K562 (cell line): ENCODE measurements around the gene DOCK4. TPM values are rescaled to one million over a fixed set of nuclear protein-coding genes. Genes with fewer than 3 reads are reported as not detected.
A peak's percentile ranks its signal among the peaks of the same experiment; 100 is the strongest.

ENCODE experiments used
- ADNP ChIP-seq: fragments of 200-800 bp; sonication (Bioruptor generic); IDR thresholded peaks from 2 replicates; pipeline ENCODE4 v1.6.1; 2016; ENCODE audit warnings: missing genetic modification characterization, missing compliant biosample characterization
- CBX5 ChIP-seq: IDR thresholded peaks from 2 replicates; pipeline ENCODE4 v1.6.1; 2014; ENCODE audit warnings: low read depth, borderline replicate concordance
- DACH1 ChIP-seq: fragments of 450-650 bp; IDR thresholded peaks from 2 replicates; pipeline ENCODE4 v1.6.1; 2018; ENCODE audit not compliant: partially characterized antibody
- GATA2 ChIP-seq: sonication (generic); formaldehyde crosslinking; IDR thresholded peaks from 2 replicates; pipeline ENCODE4 v1.4.0; 2020; ENCODE audit warnings: mild to moderate bottlenecking, missing genetic modification reagents
- GTF2A2 ChIP-seq: IDR thresholded peaks from 2 replicates; pipeline ENCODE4 v1.6.1; 2016; ENCODE audit warnings: mild to moderate bottlenecking, missing genetic modification characterization, missing compliant biosample characterization
- MCM3 ChIP-seq: fragments of 450-650 bp; IDR thresholded peaks from 2 replicates; pipeline ENCODE4 v1.6.1; 2016
- MCM5 ChIP-seq: fragments of 450-650 bp; IDR thresholded peaks from 2 replicates; pipeline ENCODE4 v1.6.1; 2016; ENCODE audit warnings: low read depth
- SREBF1 ChIP-seq: fragments of 150-350 bp; IDR thresholded peaks from 2 replicates; pipeline ENCODE4 v1.6.1; 2014; ENCODE audit warnings: antibody characterized with exemption, low read depth, low read length, borderline replicate concordance
- WHSC1 ChIP-seq: IDR thresholded peaks from one replicate; pipeline ENCODE4 v1.6.1; 2012; ENCODE audit warnings: low read length, control low read depth, inconsistent platforms
- ZNF695 ChIP-seq: fragments of 450-650 bp; formaldehyde crosslinking; IDR thresholded peaks from 2 replicates; pipeline ENCODE4 v1.4.0; 2020; ENCODE audit warnings: mild to moderate bottlenecking, moderate library complexity
- polyA plus RNA-seq, 8 experiments: library from polyadenylated mRNA; depleted of rRNA in 4 of 8; stranded (reverse) in 5 of 8; unstranded in 3 of 8; fragments of >200 nt; fragmentation: Nextera tagmentation in 2 of 8; fragmentation: Illumina TruSeq in 1 of 8; extraction: Ambion mirVana in 2 of 8; extraction: Trizol in 1 of 8; gene quantifications; 2 replicates each; pipeline versions ENCODE4 v1.2.1 to v1.2.3, GENCODE V29; 2011 to 2014; ENCODE audit warnings: inconsistent platforms in 1 of 8, missing spikeins in 1 of 8
- total RNA-seq, 7 experiments: library from RNA; depleted of rRNA in 6 of 7; stranded (reverse); fragments of >200 nt in 6 of 7; fragmentation: Illumina TruSeq in 2 of 7; extraction: Trizol in 2 of 7; gene quantifications; 2 replicates each; pipeline versions ENCODE4 v1.2.1 to v1.2.3, GENCODE V29; 2011 to 2021; ENCODE audit warnings: low replicate concordance in 1 of 7
- TF ChIP-seq, protein P1 (sequence below), 2 experiments: fragments of 450-650 bp in 1 of 2; sonication (generic) in 1 of 2; formaldehyde crosslinking; conservative IDR thresholded peaks; 2 replicates each; pipeline versions ENCODE4 v1.4.0 to v1.8.1; 2020 to 2022; ENCODE audit warnings: mild to moderate bottlenecking in 1 of 2, missing genetic modification reagents in 1 of 2
- TF ChIP-seq, protein P2 (sequence below): fragments of 450-650 bp; IDR thresholded peaks from 2 replicates; pipeline ENCODE4 v1.6.1; 2018; ENCODE audit warnings: mild to moderate bottlenecking, low read depth; ENCODE audit not compliant: partially characterized antibody
- TF ChIP-seq, protein P3 (sequence below): IDR thresholded peaks from 2 replicates; pipeline ENCODE4 v1.6.1; 2011; ENCODE audit warnings: borderline replicate concordance, low read depth, mild to moderate bottlenecking, moderate library complexity, low read length; ENCODE audit not compliant: insufficient read depth, poor library complexity, severe bottlenecking
- TF ChIP-seq, protein P4 (sequence below): fragments of 450-650 bp; IDR thresholded peaks from 2 replicates; pipeline ENCODE4 v1.6.1; 2017; ENCODE audit warnings: antibody characterized with exemption
- TF ChIP-seq, protein P5 (sequence below): fragments of 250-450 bp; sonication (Bioruptor Pico); IDR thresholded peaks from 2 replicates; pipeline ENCODE4 v1.8.0; 2021; ENCODE audit warnings: mild to moderate bottlenecking, moderate library complexity
- TF ChIP-seq, protein P6 (sequence below), 2 experiments: IDR thresholded peaks; 2 replicates each; pipeline ENCODE4 v1.6.1; 2011; ENCODE audit warnings: borderline replicate concordance in 1 of 2, control low read depth in 1 of 2, low read depth in 1 of 2, low read length in 1 of 2, mild to moderate bottlenecking in 1 of 2, mixed read lengths in 1 of 2, moderate library complexity in 1 of 2; ENCODE audit not compliant: insufficient read depth in 1 of 2, insufficient read length in 1 of 2, poor library complexity in 1 of 2, severe bottlenecking in 1 of 2; ENCODE audit errors: extremely low read depth in 1 of 2

DOCK4 gene
- total and polyA plus RNA-seq, 9 of the 15 experiments (the other 6 are each of a cell fraction or from before 2014, with no cell fraction given): 0.42 to 5.7 (median 2.3) TPM

DNA sequence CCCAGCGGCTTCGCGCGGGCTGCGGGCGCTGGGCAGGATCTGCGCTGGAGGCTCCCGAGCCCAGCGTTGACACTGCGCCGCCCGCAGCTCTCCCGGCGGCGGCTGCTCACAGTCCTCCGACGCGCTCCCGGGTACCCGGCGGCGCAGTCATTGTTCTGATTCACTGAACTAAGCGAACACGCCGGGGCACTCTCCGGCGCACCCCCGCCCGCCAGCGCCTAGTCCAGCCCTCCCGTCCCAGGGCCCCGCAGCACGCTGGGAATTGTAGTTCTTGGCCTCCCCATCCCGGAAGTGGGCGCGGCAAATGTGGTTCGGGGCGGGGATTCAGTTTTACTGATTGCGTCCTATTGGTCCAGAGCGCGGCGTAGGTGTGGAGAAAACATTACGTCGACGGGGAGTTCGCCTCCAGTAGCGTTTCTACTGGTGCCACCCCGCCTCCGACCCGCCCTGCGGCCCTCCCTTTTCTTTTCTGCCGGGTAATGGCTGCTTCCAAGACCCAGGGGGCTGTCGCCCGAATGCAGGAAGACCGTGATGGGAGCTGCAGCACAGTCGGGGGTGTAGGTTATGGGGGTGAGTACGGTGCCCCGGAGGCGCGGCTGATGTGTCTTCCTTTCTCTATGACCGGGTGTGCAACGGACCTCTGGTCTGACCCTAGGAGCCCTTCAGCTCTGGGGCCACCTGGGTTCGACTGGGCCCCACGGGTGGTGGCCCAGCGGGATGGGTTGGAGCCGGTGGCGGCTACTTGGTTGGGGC is at the start of gene DOCK4, which contains the start of gene ZNF277 (continued):
- TF ChIP-seq, protein P1, sequence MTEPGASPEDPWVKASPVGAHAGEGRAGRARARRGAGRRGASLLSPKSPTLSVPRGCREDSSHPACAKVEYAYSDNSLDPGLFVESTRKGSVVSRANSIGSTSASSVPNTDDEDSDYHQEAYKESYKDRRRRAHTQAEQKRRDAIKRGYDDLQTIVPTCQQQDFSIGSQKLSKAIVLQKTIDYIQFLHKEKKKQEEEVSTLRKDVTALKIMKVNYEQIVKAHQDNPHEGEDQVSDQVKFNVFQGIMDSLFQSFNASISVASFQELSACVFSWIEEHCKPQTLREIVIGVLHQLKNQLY (CRISPR knock-in tag; conservative IDR thresholded peaks at IDR 0.05): no peak
- TF ChIP-seq, protein P2, sequence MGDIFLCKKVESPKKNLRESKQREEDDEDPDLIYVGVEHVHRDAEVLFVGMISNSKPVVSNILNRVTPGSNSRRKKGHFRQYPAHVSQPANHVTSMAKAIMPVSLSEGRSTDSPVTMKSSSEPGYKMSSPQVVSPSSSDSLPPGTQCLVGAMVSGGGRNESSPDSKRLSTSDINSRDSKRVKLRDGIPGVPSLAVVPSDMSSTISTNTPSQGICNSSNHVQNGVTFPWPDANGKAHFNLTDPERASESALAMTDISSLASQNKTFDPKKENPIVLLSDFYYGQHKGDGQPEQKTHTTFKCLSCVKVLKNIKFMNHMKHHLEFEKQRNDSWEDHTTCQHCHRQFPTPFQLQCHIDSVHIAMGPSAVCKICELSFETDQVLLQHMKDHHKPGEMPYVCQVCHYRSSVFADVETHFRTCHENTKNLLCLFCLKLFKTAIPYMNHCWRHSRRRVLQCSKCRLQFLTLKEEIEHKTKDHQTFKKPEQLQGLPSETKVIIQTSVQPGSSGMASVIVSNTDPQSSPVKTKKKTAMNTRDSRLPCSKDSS: no peak
- TF ChIP-seq ZNF695 (CRISPR knock-in tag) (no peak), WHSC1 (no peak), DACH1 (no peak), CBX5 (no peak), GTF2A2 (tag) (no peak), MCM5 (no peak), SREBF1 (no peak), MCM3 (no peak), ADNP (tag) (no peak), GATA2 (CRISPR knock-in tag) (no peak)
- TF ChIP-seq, protein P3, sequence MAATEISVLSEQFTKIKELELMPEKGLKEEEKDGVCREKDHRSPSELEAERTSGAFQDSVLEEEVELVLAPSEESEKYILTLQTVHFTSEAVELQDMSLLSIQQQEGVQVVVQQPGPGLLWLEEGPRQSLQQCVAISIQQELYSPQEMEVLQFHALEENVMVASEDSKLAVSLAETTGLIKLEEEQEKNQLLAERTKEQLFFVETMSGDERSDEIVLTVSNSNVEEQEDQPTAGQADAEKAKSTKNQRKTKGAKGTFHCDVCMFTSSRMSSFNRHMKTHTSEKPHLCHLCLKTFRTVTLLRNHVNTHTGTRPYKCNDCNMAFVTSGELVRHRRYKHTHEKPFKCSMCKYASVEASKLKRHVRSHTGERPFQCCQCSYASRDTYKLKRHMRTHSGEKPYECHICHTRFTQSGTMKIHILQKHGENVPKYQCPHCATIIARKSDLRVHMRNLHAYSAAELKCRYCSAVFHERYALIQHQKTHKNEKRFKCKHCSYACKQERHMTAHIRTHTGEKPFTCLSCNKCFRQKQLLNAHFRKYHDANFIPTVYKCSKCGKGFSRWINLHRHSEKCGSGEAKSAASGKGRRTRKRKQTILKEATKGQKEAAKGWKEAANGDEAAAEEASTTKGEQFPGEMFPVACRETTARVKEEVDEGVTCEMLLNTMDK: no peak
- TF ChIP-seq, protein P4, sequence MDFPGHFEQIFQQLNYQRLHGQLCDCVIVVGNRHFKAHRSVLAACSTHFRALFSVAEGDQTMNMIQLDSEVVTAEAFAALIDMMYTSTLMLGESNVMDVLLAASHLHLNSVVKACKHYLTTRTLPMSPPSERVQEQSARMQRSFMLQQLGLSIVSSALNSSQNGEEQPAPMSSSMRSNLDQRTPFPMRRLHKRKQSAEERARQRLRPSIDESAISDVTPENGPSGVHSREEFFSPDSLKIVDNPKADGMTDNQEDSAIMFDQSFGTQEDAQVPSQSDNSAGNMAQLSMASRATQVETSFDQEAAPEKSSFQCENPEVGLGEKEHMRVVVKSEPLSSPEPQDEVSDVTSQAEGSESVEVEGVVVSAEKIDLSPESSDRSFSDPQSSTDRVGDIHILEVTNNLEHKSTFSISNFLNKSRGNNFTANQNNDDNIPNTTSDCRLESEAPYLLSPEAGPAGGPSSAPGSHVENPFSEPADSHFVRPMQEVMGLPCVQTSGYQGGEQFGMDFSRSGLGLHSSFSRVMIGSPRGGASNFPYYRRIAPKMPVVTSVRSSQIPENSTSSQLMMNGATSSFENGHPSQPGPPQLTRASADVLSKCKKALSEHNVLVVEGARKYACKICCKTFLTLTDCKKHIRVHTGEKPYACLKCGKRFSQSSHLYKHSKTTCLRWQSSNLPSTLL: no peak
- TF ChIP-seq, protein P5, sequence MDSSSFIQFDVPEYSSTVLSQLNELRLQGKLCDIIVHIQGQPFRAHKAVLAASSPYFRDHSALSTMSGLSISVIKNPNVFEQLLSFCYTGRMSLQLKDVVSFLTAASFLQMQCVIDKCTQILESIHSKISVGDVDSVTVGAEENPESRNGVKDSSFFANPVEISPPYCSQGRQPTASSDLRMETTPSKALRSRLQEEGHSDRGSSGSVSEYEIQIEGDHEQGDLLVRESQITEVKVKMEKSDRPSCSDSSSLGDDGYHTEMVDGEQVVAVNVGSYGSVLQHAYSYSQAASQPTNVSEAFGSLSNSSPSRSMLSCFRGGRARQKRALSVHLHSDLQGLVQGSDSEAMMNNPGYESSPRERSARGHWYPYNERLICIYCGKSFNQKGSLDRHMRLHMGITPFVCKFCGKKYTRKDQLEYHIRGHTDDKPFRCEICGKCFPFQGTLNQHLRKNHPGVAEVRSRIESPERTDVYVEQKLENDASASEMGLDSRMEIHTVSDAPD (CRISPR knock-in tag): 0 out of 2 replicates have a peak, but pooled peaks have one; percentile 8
- TF ChIP-seq, protein P6, sequence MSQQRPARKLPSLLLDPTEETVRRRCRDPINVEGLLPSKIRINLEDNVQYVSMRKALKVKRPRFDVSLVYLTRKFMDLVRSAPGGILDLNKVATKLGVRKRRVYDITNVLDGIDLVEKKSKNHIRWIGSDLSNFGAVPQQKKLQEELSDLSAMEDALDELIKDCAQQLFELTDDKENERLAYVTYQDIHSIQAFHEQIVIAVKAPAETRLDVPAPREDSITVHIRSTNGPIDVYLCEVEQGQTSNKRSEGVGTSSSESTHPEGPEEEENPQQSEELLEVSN (IDR thresholded peaks at IDR 0.05; ENCODE audit: borderline replicate concordance in 1 of 2, extremely low read depth in 1 of 2, insufficient read depth in 1 of 2, insufficient read length in 1 of 2, low read depth in 1 of 2, low read length in 1 of 2, poor library complexity in 1 of 2, severe bottlenecking in 1 of 2): peak; percentile 14 to 38
